Measurements from ENCODE around the gene DCAF8.

DCAF8 gene

GRCh38 chr1:160255781-160256300, 6.5 kb downstream of the DCAF8 start:
- TF ChIP-seq CTCF (IDR thresholded peaks at IDR 0.05; ENCODE audit: low read depth, low read length, missing control alignments), result no peak
- no peak overlapping the region for H3K4me3 ChIP-seq (replicated peaks; ENCODE audit: low read depth, low read length)
- no peak for DNase-seq (ENCODE audit: extremely low read depth, low read depth)

GRCh38 chr1:160251687-160252526, 10.4 kb downstream of the DCAF8 start:
- peak; percentile 64 for TF ChIP-seq CTCF (IDR thresholded peaks at IDR 0.05; ENCODE audit: low read depth, low read length, missing control alignments)
- peak; percentile 40 for DNase-seq (ENCODE audit: extremely low read depth, low read depth)

GRCh38 chr1:160251011-160251410, 11.3 kb downstream of the DCAF8 start:
- H3K4me3 ChIP-seq (replicated peaks; ENCODE audit: low read depth, low read length), result no peak overlapping the region
- no peak for TF ChIP-seq CTCF (IDR thresholded peaks at IDR 0.05; ENCODE audit: low read depth, low read length, missing control alignments)
- no peak for DNase-seq (ENCODE audit: extremely low read depth, low read depth)

More at GRCh38 chr1:160251687-160252526, 10.4 kb downstream of the DCAF8 start:
- no peak overlapping the region for H3K4me3 ChIP-seq (replicated peaks; ENCODE audit: low read depth, low read length)

GRCh38 chr1:160247053-160247452, 15.3 kb downstream of the DCAF8 start:
- no peak for DNase-seq (ENCODE audit: extremely low read depth, low read depth)
- TF ChIP-seq CTCF (IDR thresholded peaks at IDR 0.05; ENCODE audit: low read depth, low read length, missing control alignments), result no peak

GRCh38 chr1:160245434-160245833, 16.9 kb downstream of the DCAF8 start:
- no peak for TF ChIP-seq CTCF (IDR thresholded peaks at IDR 0.05; ENCODE audit: low read depth, low read length, missing control alignments)
- no peak for DNase-seq (ENCODE audit: extremely low read depth, low read depth)
- H3K4me3 ChIP-seq (replicated peaks; ENCODE audit: low read depth, low read length), result no peak overlapping the region

More at GRCh38 chr1:160247053-160247452, 15.3 kb downstream of the DCAF8 start:
- no peak overlapping the region for H3K4me3 ChIP-seq (replicated peaks; ENCODE audit: low read depth, low read length)

- TF ChIP-seq CTCF (IDR thresholded peaks at IDR 0.05; ENCODE audit: low read depth, low read length, missing control alignments), result no peak
- H3K4me3 ChIP-seq (replicated peaks; ENCODE audit: low read depth, low read length), result no peak overlapping the region
- no peak for DNase-seq (ENCODE audit: extremely low read depth, low read depth)
These were observed 18.1 kb downstream of the DCAF8 start for GRCh38 chr1:160244209-160244608.
